ENCODE measurements around the gene PMPCB.

The PMPCB gene

DNA sequence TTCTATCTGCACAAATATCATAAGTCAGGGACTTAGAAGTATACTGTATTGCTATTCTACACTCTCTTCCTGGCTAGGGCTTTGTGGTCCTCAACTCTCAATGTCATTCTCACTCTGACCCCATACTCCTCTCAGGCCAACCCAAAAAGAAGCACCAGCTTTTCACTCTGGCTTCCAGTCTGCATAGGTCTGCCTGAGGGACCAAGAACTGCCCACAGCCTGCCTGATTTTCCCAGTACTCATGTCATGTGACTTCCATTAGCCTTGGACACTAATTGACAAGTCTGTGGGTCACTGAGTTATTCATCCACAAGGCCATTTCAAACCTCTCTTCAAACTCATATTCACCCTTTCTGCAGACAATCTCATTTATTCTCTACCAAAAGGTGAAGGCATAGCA is 19.8 kb downstream of the PMPCB start:
- no peak overlapping the region for H3K4me3 ChIP-seq (ENCODE audit: low read depth, low read length)
- TF ChIP-seq, protein P1, sequence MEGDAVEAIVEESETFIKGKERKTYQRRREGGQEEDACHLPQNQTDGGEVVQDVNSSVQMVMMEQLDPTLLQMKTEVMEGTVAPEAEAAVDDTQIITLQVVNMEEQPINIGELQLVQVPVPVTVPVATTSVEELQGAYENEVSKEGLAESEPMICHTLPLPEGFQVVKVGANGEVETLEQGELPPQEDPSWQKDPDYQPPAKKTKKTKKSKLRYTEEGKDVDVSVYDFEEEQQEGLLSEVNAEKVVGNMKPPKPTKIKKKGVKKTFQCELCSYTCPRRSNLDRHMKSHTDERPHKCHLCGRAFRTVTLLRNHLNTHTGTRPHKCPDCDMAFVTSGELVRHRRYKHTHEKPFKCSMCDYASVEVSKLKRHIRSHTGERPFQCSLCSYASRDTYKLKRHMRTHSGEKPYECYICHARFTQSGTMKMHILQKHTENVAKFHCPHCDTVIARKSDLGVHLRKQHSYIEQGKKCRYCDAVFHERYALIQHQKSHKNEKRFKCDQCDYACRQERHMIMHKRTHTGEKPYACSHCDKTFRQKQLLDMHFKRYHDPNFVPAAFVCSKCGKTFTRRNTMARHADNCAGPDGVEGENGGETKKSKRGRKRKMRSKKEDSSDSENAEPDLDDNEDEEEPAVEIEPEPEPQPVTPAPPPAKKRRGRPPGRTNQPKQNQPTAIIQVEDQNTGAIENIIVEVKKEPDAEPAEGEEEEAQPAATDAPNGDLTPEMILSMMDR (IDR thresholded peaks at IDR 0.05; ENCODE audit: borderline replicate concordance, insufficient read depth, low read depth, low read length) = no peak

DNA sequence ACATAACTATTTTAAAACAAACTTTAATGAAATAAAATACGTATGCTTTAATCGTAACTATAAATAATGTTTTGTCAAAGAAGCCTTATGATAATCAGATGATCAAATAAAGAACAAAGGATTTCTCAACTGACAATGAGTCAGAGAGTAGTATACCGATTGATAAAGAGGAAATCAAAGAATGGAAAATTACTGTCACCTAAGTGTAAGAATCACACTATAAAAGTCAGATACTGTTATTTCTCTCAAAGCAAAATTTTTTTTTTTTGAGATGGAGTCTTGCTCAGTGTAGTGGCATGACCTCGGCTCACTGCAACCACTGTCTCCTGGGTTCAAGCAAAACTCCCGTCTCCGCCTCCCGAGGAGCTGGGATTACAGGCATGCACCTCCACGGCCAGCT is 28.5 kb downstream of the PMPCB start:
- H3K4me3 ChIP-seq (ENCODE audit: low read depth, low read length) = no peak overlapping the region
- TF ChIP-seq, protein P1 (IDR thresholded peaks at IDR 0.05; ENCODE audit: borderline replicate concordance, insufficient read depth, low read depth, low read length) = no peak

DNA sequence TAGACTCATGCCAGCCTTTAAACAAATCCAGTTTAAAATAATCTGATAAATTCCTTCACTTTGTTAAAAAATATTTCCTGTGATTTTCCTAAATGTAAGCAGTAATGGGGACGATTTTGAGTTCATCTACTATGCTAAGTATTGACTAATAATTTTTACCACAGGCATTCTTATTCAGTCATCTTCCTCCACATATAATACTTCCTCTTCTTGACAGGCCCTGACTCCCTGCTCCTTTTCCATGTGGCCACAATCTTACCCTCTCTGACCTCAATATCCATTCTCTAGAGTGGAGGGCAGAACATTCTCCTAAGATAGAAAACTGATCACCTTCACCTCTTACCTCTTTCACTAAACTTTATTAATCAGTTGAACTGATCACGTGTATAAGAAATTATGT is 39.5 kb downstream of the PMPCB start:
- no peak overlapping the region for H3K4me3 ChIP-seq (ENCODE audit: low read depth, low read length)
- TF ChIP-seq, protein P1 (IDR thresholded peaks at IDR 0.05; ENCODE audit: borderline replicate concordance, insufficient read depth, low read depth, low read length) = no peak

DNA sequence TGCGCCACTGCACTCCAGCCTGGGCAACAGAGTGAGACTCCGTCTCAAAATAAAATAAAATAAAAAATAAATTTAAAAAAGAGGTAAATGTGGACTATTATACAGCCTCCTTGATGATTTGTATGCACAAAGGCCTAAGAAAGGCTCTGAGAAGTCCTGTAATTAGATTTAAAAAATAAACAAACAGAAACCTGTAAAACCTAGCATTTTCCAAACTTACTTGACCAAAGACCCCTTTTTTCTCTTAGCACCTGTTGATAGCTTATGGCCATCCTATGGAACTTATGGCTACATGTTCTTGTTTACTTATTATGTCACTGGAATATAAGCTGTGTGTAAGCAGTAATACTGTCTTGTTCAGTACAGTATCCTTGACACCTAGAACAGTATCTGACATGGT is 41.6 kb downstream of the PMPCB start:
- TF ChIP-seq, protein P1 (IDR thresholded peaks at IDR 0.05; ENCODE audit: borderline replicate concordance, insufficient read depth, low read depth, low read length) = no peak
- no peak overlapping the region for H3K4me3 ChIP-seq (ENCODE audit: low read depth, low read length)

DNA sequence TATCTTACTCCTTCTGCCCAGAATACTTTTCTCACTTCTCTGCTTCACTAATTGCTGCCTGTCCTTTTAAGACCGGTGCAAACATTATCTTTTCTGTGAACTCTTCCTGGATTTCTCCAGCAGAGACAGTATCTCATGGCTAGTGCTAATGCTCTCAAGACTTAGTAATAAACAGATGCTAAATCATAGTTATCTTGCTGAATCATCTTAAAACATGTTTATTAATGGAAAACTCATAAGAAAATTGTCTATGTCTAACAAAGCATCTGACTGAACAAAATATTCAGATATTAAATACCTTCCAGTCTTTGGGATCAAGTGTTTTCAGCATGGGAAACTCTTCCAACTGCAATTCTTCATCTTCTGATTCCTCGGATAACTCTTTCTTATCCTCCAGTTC is 44.2 kb downstream of the PMPCB start:
- TF ChIP-seq, protein P1 (IDR thresholded peaks at IDR 0.05; ENCODE audit: borderline replicate concordance, insufficient read depth, low read depth, low read length) = no peak
- H3K4me3 ChIP-seq (ENCODE audit: low read depth, low read length) = no peak overlapping the region

DNA sequence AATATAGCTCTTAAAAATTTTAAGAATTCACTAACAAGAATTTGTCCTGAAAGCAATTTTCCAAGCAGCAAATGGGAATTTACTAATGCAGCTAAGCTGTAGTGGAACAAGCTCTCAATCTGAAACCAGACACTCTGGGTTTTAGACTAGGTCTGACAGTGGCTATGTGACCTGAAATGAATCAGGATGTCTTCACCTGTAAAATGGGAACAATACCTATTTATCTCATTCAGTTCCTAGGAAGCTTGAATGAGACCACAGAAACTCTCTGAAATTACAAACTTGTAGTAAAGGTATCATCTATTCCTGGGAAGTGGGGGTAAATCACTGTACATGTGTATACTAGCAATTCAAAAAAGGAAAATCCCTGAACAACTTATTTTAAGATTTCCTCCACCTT is 46.1 kb downstream of the PMPCB start:
- TF ChIP-seq, protein P1 (IDR thresholded peaks at IDR 0.05; ENCODE audit: borderline replicate concordance, insufficient read depth, low read depth, low read length) = no peak
- H3K4me3 ChIP-seq (ENCODE audit: low read depth, low read length) = peak overlapping the region; percentile 90

DNA sequence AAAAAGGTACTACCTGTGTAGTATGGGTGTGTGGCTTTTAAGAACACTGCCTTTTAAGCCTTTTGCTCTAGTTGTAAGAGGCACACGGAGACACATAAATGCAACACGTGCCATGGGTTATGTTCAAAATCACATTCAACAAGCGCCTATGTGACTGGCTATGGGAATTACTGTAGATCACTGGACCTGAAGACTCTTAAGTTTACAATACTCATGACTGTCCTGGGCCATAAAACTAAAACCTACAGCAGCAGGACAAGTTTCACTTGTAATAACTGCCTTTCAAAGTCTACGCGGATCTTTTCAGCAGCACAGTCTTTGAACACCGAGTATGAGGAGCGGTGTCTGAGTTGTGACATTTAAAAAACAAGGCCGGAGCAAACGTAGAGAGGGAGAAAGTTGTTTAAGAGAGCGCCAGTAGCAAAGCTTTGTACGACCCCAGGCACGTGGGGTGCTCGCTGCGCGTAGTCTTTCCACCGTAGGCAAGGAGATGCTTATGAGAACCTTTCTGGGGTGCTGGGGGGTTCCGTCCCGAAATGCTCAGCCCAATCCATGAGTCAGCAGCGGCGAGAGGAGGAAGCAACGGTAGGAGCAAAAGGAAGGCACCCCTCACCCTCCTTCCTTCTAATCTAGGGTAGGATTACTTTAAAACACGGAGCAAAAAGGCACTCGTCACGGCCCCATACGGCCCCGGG is 46.7 kb downstream of the PMPCB start:
- peak overlapping the region; percentile 90 for H3K4me3 ChIP-seq (ENCODE audit: low read depth, low read length)
- TF ChIP-seq, protein P1 (IDR thresholded peaks at IDR 0.05; ENCODE audit: borderline replicate concordance, insufficient read depth, low read depth, low read length) = no peak
